GM10266 (cell line): ENCODE measurements around the gene FGF6.

Experiments used
- DNase-seq: peaks from one replicate; pipeline ENCODE4 v3.0.0; 2012; ENCODE audit errors: extremely low spot score
- TF ChIP-seq, protein P1 (sequence below): IDR thresholded peaks from 2 replicates; pipeline ENCODE4 v1.5.1; 2012; ENCODE audit warnings: mild to moderate bottlenecking, low read depth; ENCODE audit not compliant: control insufficient read depth, insufficient read depth; ENCODE audit errors: missing control alignments

FGF6 gene

GRCh38 chr12:4439736-4440135 is 5.9 kb downstream of the FGF6 start:
- DNase-seq: no peak
- TF ChIP-seq, protein P1, sequence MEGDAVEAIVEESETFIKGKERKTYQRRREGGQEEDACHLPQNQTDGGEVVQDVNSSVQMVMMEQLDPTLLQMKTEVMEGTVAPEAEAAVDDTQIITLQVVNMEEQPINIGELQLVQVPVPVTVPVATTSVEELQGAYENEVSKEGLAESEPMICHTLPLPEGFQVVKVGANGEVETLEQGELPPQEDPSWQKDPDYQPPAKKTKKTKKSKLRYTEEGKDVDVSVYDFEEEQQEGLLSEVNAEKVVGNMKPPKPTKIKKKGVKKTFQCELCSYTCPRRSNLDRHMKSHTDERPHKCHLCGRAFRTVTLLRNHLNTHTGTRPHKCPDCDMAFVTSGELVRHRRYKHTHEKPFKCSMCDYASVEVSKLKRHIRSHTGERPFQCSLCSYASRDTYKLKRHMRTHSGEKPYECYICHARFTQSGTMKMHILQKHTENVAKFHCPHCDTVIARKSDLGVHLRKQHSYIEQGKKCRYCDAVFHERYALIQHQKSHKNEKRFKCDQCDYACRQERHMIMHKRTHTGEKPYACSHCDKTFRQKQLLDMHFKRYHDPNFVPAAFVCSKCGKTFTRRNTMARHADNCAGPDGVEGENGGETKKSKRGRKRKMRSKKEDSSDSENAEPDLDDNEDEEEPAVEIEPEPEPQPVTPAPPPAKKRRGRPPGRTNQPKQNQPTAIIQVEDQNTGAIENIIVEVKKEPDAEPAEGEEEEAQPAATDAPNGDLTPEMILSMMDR: no peak

- TF ChIP-seq, protein P1: no peak
These were observed 6.6 kb downstream of the FGF6 start for GRCh38 chr12:4438834-4439596.

GRCh38 chr12:4435537-4435936 is 10.1 kb downstream of the FGF6 start:
- no peak for DNase-seq
- TF ChIP-seq, protein P1: no peak

More at GRCh38 chr12:4438834-4439596, 6.6 kb downstream of the FGF6 start:
- no peak for DNase-seq

DNA sequence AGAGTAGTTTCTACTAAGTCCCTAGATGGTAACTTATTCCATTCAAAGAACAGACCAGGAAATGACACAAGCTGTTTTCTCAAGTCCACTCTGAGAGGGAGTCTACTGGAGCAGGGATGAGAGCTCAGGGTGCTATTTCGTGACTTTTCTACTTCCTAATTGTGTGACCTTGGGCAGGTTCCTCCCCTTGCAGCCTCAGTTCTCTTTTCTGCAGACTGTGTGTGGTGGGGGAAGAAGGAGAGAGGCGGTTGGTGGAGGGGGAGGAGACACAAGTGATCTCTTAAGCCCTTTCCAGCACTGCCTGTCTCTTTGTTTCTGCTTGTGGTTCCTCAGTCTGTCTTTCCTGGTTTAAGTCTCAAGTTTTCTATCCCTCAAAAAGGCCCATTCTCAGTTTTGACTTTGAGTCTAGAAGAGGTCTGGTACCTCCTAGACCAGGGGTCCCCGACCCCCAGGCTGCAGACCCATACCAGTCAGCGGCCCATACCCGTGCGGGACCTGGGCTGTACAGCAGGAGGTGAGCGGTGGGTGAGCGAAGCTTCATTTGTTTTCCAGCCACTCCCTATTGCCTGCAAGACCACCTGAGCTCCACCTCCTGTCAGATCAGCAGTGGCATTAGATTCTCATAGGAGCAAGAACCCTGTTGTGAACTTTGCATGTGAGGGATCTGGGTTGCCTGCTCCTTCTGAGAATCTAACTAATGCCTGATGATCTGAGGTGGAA is 10.7 kb downstream of the FGF6 start:
- TF ChIP-seq, protein P1: no peak
- no peak for DNase-seq

- no peak for DNase-seq
- TF ChIP-seq, protein P1: no peak
These were observed 11.3 kb downstream of the FGF6 start for GRCh38 chr12:4434301-4434700.

DNA sequence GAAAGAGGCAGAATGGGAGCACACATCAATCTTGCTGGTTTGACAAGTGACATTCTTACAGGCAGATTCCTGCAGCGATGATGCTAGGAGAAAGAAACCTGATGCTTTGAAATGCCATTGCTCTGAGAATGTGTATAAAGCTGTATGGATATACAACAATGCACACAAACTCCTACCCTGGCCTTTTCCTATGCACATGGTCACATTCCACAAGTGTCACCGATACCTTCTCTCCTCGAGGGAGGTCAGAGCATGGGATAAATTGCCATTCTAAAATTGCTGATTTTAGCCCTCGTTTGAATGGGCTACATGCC is 11.9 kb downstream of the FGF6 start:
- TF ChIP-seq, protein P1: no peak
- no peak for DNase-seq
